Ishikawa (cell line): ENCODE measurements around the gene CITED1.

Source experiments
- EP300 ChIP-seq: IDR thresholded peaks from 2 replicates; pipeline ENCODE4 v1.6.1; 2012; ENCODE audit warnings: borderline replicate concordance
- RAD21 ChIP-seq: IDR thresholded peaks from 2 replicates; pipeline ENCODE4 v1.6.1; 2012; ENCODE audit warnings: low read depth
- TAF1 ChIP-seq: IDR thresholded peaks from 2 replicates; pipeline ENCODE4 v1.6.1; 2012; ENCODE audit warnings: low read depth, mild to moderate bottlenecking
- TEAD4 ChIP-seq: IDR thresholded peaks from 2 replicates; pipeline ENCODE4 v1.6.1; 2012
- YY1 ChIP-seq: IDR thresholded peaks from 2 replicates; pipeline ENCODE4 v1.6.1; 2012; ENCODE audit warnings: low read depth

DNA sequence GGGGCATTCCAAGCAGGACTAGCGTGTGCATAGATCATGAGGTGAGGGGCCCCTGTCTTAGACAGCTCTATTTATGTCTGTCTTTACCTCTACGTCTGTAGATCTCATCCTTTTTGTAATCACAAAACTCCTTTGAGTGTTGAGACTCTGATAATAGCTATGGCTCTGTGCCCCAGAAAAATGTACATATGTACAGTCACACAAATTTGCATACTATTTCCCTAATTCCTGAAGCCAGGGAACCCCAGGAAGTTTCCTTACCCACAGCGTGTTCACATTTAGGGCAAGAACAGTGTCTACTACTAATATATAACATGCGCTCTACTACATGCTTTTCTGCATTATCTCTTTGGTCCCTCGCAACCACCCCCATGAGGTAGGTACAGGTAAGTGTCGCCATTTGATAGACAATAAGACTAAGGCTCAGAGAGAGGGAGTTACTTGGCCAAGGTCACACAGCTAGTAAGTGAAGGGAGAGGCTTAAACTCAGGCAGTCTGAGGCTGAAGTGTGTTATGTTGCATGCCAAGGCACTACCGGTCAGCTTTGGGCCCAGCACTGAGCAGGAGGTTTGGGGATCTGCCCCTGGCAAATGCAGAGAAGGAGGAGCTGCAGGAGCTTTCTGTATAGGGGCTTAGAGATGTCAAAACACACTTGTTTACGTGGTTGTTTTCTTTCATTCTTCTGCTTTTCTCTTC, 21.0 kb upstream of the CITED1 start:
- no peak for TF ChIP-seq EP300
- no peak for TF ChIP-seq TEAD4
- TF ChIP-seq TAF1: no peak
- no peak for TF ChIP-seq YY1
- TF ChIP-seq RAD21: no peak
